Left renal cortex interstitium (tissue), 4 donors: Measurements from ENCODE around the gene ZCWPW2. TPM values are rescaled to one million over a fixed set of nuclear protein-coding genes. Genes with fewer than 3 reads are reported as not detected.

ENCODE experiments used
- DNase-seq, 4 donors: peaks; one replicate each; pipeline ENCODE4 v3.0.0-alpha.2; 2013; ENCODE audit warnings: low read depth in 4 of 4, low spot score in 2 of 4, missing footprints in 1 of 4
- polyA plus RNA-seq, 4 donors: library from polyadenylated mRNA; unstranded; fragments of 120-200 nt; gene quantifications; one replicate each; pipeline ENCODE4 v1.2.1, GENCODE V29; 2013; ENCODE audit not compliant: insufficient read length in 4 of 4

The ZCWPW2 gene
- polyA plus RNA-seq, 4 donors = 1.2 to 2.2 (median 1.8) TPM

GRCh38 chr3:28569357-28569756, 220.8 kb downstream of the ZCWPW2 start:
- DNase-seq = no peak

DNA sequence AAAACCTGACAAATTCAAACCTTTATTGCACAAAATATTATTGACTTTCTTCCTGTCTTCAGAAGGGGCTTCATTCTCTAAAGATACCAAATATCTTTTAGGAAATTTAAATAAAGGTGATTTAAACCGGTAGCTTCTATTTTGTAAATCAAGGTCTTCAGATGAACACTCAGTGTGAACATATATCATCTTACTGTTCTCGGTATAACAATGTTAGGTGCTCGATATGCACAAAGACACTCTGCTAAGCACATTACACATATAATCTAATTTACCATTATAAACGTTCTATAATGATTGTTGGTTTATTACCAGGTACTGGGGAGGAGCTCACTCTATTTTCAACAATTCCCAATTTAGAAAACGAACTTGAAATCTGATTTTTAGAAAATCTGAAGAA, 225.5 kb downstream of the ZCWPW2 start:
- no peak for DNase-seq

GRCh38 chr3:28575100-28575745, 226.7 kb downstream of the ZCWPW2 start:
- DNase-seq = peak in 2 of 4 donors; percentile 31

Other genes starting within 250 kb of the ZCWPW2 start
- gene CMC1, start 107.1 kb upstream of the ZCWPW2 start, polyA plus RNA-seq = 10 to 100 TPM; 27.5 to 32.0 (median 29.4) TPM
- gene AZI2, start 103 bp downstream of the ZCWPW2 start, polyA plus RNA-seq = 100 to 1,000 TPM in 2 of 4 donors, 10 to 100 TPM in 2; 83.9 to 120 (median 102) TPM